GM23338 (cell line): Measurements from ENCODE around the gene IL12RB1. TPM values are rescaled to one million over a fixed set of nuclear protein-coding genes. Genes with fewer than 3 reads are reported as not detected.

Source experiments
- ATAC-seq: fragments of 200-7000 bp; cut with Tn5 transposase; 3 replicates; pipeline ENCODE4 v1.9.1; 2020
- DNase-seq: peaks from one replicate; pipeline ENCODE4 v3.0.0-alpha.2; 2015; ENCODE audit warnings: low spot score
- H2AFZ ChIP-seq: fragments of 200-600 bp; sonication (generic); 2 replicates; pipeline ENCODE4 v1.8.0; 2016; ENCODE audit warnings: antibody characterized with exemption, mild to moderate bottlenecking, moderate library complexity
- H3F3A ChIP-seq: fragments of 200-600 bp; sonication (generic); replicated peaks from 2 replicates; pipeline ENCODE4 v1.8.0; 2017; ENCODE audit warnings: antibody characterized with exemption, mixed run types, low read depth
- H3K27ac ChIP-seq: fragments of 200-600 bp; sonication (generic); 2 replicates; pipeline ENCODE4 v1.6.1; 2016; ENCODE audit warnings: low read depth
- H3K27me3 ChIP-seq: fragments of 200-600 bp; sonication (generic); 2 replicates; pipeline ENCODE4 v1.8.0; 2016; ENCODE audit warnings: mild to moderate bottlenecking, mixed run types, moderate library complexity; ENCODE audit not compliant: insufficient read depth
- H3K36me3 ChIP-seq: fragments of 200-600 bp; sonication (generic); 2 replicates; pipeline ENCODE4 v1.8.0; 2016; ENCODE audit warnings: mild to moderate bottlenecking; ENCODE audit not compliant: insufficient read depth
- H3K4me1 ChIP-seq: fragments of 200-600 bp; sonication (generic); 2 replicates; pipeline ENCODE4 v1.8.0; 2016; ENCODE audit warnings: mild to moderate bottlenecking, moderate library complexity; ENCODE audit not compliant: insufficient read depth
- H3K4me2 ChIP-seq: fragments of 200-600 bp; sonication (generic); 2 replicates; pipeline ENCODE4 v1.7.1; 2017; ENCODE audit warnings: mixed run types
- H3K4me3 ChIP-seq: fragments of 200-600 bp; sonication (generic); 2 replicates; pipeline ENCODE4 v1.6.1; 2016; ENCODE audit warnings: mixed run types
- H3K79me2 ChIP-seq: fragments of 200-600 bp; sonication (generic); replicated peaks from 2 replicates; pipeline ENCODE4 v1.8.0; 2017; ENCODE audit warnings: mild to moderate bottlenecking; ENCODE audit not compliant: insufficient read depth
- H3K9me2 ChIP-seq: fragments of 200-600 bp; sonication (generic); 2 replicates; pipeline ENCODE4 v1.8.0; 2017; ENCODE audit not compliant: insufficient read depth
- H4K20me1 ChIP-seq: fragments of 200-600 bp; sonication (generic); replicated peaks from 2 replicates; pipeline ENCODE4 v1.8.0; 2017; ENCODE audit warnings: mild to moderate bottlenecking; ENCODE audit not compliant: insufficient read depth
- H3K27ac Mint-ChIP-seq: 2 replicates; pipeline ENCODE4 v1.8.0; 2020; ENCODE audit warnings: inconsistent platforms, mild to moderate bottlenecking, moderate library complexity, mixed read lengths
- H3K27me3 Mint-ChIP-seq: 3 replicates; pipeline ENCODE4 v1.8.0; 2022; ENCODE audit warnings: low read depth, mild to moderate bottlenecking, moderate library complexity, mixed read lengths, inconsistent platforms; ENCODE audit not compliant: insufficient read depth, poor library complexity
- H3K36me3 Mint-ChIP-seq: 3 replicates; pipeline ENCODE4 v1.8.0; 2021; ENCODE audit warnings: low read depth, mild to moderate bottlenecking, inconsistent platforms, moderate library complexity, mixed read lengths
- H3K4me1 Mint-ChIP-seq: 3 replicates; pipeline ENCODE4 v1.8.0; 2020; ENCODE audit warnings: mild to moderate bottlenecking, inconsistent platforms, mixed read lengths
- H3K4me3 Mint-ChIP-seq: 3 replicates; pipeline ENCODE4 v1.8.0; 2021; ENCODE audit warnings: moderate library complexity, mild to moderate bottlenecking, inconsistent platforms, mixed read lengths
- H3K9me3 Mint-ChIP-seq: 3 replicates; pipeline ENCODE4 v1.8.0; 2020; ENCODE audit warnings: moderate library complexity, mild to moderate bottlenecking, inconsistent platforms, mixed read lengths
- CREB1 ChIP-seq: fragments of 250-450 bp; sonication (Bioruptor Pico); IDR thresholded peaks from 2 replicates; pipeline ENCODE4 v1.5.0; 2020; ENCODE audit warnings: low read depth, mild to moderate bottlenecking, moderate library complexity
- EZH2 ChIP-seq: fragments of 200-600 bp; sonication (generic); IDR thresholded peaks from one replicate; pipeline ENCODE4 v1.8.0; 2017; ENCODE audit warnings: antibody characterized with exemption, mild to moderate bottlenecking, low read depth; ENCODE audit not compliant: unreplicated experiment
- EZH2phosphoT487 ChIP-seq: fragments of 200-600 bp; sonication (generic); IDR thresholded peaks from one replicate; pipeline ENCODE4 v1.8.1; 2018; ENCODE audit warnings: antibody characterized with exemption; ENCODE audit not compliant: unreplicated experiment
- JUNB ChIP-seq: IDR thresholded peaks from one replicate; pipeline ENCODE4 v1.6.1; 2016; ENCODE audit warnings: antibody characterized with exemption; ENCODE audit not compliant: unreplicated experiment
- POLR2AphosphoS5 ChIP-seq: IDR thresholded peaks from 2 replicates; pipeline ENCODE4 v1.6.1; 2016; ENCODE audit warnings: antibody characterized with exemption, low read depth
- ZNF114 ChIP-seq: fragments of 250-450 bp; sonication (Bioruptor Pico); IDR thresholded peaks from 2 replicates; pipeline ENCODE4 v1.5.0; 2020; ENCODE audit warnings: mild to moderate bottlenecking, moderate library complexity
- ZNF331 ChIP-seq: fragments of 250-450 bp; sonication (Bioruptor Pico); IDR thresholded peaks from 2 replicates; pipeline ENCODE4 v1.5.0; 2020; ENCODE audit warnings: low read depth, mild to moderate bottlenecking, moderate library complexity
- polyA plus RNA-seq: library from polyadenylated mRNA; unstranded; fragments of >200 nt; fragmentation: Nextera tagmentation; extraction: Ambion mirVana; gene quantifications from 2 replicates; pipeline ENCODE4 v1.2.1, GENCODE V29; 2016
- total RNA-seq: library from RNA; depleted of rRNA; stranded (reverse); fragments of >200 nt; shearing (Covaris generic); gene quantifications from 2 replicates; pipeline ENCODE4 v1.2.3, GENCODE V29; 2014
- TF ChIP-seq, protein P1 (sequence below): IDR thresholded peaks from one replicate; pipeline ENCODE4 v1.6.1; 2018; ENCODE audit warnings: antibody characterized with exemption; ENCODE audit not compliant: unreplicated experiment
- TF ChIP-seq, protein P2 (sequence below), 2 experiments: fragments of 200-600 bp in 1 of 2; sonication (generic) in 1 of 2; conservative IDR thresholded peaks; 2 replicates each; pipeline versions ENCODE4 v1.5.1 to v1.6.1; 2016 to 2017; ENCODE audit warnings: antibody characterized with exemption in 2 of 2, low read depth in 2 of 2, mild to moderate bottlenecking in 2 of 2, moderate library complexity in 1 of 2
- TF ChIP-seq, protein P3 (sequence below): fragments of 250-450 bp; sonication (Bioruptor Pico); IDR thresholded peaks from 2 replicates; pipeline ENCODE4 v1.5.0; 2020; ENCODE audit warnings: mild to moderate bottlenecking, moderate library complexity
- TF ChIP-seq, protein P4 (sequence below): IDR thresholded peaks from 2 replicates; pipeline ENCODE4 v1.6.1; 2016; ENCODE audit warnings: antibody characterized with exemption

Gene IL12RB1
- total and polyA plus RNA-seq, 2 experiments from 2014 or later, result not detected

DNA sequence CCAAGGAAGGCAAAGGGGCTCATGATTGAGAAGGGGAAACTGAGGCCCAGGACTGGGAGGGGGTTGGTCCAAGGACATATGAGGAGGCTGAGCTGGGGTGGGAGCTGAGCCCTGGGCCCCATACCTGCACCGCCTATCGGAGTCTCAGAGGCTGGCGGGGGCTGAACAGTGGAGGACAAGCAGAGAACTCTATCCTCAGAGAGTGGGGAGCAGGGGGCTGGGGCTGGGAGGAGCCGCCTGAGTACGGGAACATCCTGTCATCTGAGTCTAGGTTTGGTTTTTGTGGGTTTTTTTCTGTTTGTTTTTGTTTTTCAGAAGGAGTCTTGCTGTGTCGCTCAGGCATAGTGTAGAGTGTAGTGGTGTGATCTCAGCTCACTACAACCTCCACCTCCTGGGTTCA lies 72.5 kb downstream of the IL12RB1 start (continued):
- TF ChIP-seq EZH2phosphoT487 (no peak), POLR2AphosphoS5 (no peak), EZH2 (no peak), ZNF331 (CRISPR knock-in tag) (no peak), CREB1 (CRISPR knock-in tag) (no peak), JUNB (no peak)
- TF ChIP-seq, protein P1, sequence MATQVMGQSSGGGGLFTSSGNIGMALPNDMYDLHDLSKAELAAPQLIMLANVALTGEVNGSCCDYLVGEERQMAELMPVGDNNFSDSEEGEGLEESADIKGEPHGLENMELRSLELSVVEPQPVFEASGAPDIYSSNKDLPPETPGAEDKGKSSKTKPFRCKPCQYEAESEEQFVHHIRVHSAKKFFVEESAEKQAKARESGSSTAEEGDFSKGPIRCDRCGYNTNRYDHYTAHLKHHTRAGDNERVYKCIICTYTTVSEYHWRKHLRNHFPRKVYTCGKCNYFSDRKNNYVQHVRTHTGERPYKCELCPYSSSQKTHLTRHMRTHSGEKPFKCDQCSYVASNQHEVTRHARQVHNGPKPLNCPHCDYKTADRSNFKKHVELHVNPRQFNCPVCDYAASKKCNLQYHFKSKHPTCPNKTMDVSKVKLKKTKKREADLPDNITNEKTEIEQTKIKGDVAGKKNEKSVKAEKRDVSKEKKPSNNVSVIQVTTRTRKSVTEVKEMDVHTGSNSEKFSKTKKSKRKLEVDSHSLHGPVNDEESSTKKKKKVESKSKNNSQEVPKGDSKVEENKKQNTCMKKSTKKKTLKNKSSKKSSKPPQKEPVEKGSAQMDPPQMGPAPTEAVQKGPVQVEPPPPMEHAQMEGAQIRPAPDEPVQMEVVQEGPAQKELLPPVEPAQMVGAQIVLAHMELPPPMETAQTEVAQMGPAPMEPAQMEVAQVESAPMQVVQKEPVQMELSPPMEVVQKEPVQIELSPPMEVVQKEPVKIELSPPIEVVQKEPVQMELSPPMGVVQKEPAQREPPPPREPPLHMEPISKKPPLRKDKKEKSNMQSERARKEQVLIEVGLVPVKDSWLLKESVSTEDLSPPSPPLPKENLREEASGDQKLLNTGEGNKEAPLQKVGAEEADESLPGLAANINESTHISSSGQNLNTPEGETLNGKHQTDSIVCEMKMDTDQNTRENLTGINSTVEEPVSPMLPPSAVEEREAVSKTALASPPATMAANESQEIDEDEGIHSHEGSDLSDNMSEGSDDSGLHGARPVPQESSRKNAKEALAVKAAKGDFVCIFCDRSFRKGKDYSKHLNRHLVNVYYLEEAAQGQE, result no peak
- TF ChIP-seq, protein P2, sequence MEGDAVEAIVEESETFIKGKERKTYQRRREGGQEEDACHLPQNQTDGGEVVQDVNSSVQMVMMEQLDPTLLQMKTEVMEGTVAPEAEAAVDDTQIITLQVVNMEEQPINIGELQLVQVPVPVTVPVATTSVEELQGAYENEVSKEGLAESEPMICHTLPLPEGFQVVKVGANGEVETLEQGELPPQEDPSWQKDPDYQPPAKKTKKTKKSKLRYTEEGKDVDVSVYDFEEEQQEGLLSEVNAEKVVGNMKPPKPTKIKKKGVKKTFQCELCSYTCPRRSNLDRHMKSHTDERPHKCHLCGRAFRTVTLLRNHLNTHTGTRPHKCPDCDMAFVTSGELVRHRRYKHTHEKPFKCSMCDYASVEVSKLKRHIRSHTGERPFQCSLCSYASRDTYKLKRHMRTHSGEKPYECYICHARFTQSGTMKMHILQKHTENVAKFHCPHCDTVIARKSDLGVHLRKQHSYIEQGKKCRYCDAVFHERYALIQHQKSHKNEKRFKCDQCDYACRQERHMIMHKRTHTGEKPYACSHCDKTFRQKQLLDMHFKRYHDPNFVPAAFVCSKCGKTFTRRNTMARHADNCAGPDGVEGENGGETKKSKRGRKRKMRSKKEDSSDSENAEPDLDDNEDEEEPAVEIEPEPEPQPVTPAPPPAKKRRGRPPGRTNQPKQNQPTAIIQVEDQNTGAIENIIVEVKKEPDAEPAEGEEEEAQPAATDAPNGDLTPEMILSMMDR (conservative IDR thresholded peaks at IDR 0.05; ENCODE audit: low read depth in 2 of 2), result no peak

DNA sequence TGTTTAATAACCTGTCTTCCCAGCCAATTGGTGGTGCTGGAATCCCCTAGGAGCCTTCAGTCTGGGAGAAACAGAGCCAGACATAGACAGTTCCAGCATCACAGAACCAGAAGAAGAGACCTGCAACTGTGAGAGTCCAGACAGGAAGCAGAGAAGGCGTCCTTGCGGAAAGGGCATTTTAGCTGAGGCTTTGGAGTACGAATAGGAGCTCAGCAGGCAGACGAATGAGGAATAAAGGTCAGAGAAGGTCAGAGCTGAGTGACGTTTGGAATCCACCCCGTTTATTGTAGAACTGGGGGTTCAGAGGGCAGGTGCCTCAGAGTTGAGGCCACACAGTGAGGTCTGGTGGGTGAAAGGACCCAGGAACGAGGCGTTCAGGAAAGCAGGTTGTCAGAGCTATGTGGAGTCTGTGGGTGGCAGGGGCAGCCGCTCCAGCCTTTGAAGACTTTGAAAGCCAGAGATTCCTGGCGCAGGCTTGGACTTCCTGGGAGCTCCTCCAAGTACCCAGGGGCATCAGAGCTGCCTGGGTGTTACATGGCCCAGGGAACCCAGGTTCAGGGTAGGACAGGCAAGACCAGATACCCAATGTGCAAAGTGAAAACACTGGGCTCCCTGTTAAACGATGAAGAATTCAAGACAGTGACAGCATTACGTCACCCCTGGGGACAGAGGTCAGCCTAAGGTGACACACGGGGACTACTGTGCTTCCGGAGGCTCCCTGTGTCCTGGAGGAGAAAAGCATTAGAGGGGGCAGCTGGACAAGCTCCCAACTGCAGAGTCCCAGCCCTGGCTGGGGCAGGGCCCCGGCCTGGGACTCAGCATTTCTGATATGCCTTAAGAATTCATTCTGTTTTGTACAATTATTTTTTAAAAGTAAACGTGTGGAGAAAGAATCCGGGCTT lies 73.3 kb downstream of the IL12RB1 start:
- Histone ChIP-seq H3K4me3 (no peak overlapping the region), H3F3A (no peaks in the 10 kb centered on the region), H4K20me1 (no peaks in the 10 kb centered on the region), H2AFZ (no peak overlapping the region), H3K9me2 (no peaks in the 10 kb centered on the region), H3K27ac (no peak overlapping the region), H3K27me3 (no peaks in the 10 kb centered on the region), H3K79me2 (no peaks in the 10 kb centered on the region), H3K4me2 (no peak overlapping the region), H3K36me3 (no peaks in the 10 kb centered on the region), H3K4me1 (no peaks in the 10 kb centered on the region)
- Mint-ChIP-seq H3K9me3 (no peaks in the 10 kb centered on the region), H3K27ac (no peak overlapping the region), H3K27me3 (peaks cover 7% of the 10 kb centered on the region), H3K36me3 (no peaks in the 10 kb centered on the region; the same call in 2 of the 3 replicates), H3K4me1 (no peaks in the 10 kb centered on the region; the same call in 2 of the 3 replicates), H3K4me3 (no peak overlapping the region)
- TF ChIP-seq JUNB, result no peak
- TF ChIP-seq ZNF114, result no peak
- TF ChIP-seq POLR2AphosphoS5, result no peak
- TF ChIP-seq, protein P3, sequence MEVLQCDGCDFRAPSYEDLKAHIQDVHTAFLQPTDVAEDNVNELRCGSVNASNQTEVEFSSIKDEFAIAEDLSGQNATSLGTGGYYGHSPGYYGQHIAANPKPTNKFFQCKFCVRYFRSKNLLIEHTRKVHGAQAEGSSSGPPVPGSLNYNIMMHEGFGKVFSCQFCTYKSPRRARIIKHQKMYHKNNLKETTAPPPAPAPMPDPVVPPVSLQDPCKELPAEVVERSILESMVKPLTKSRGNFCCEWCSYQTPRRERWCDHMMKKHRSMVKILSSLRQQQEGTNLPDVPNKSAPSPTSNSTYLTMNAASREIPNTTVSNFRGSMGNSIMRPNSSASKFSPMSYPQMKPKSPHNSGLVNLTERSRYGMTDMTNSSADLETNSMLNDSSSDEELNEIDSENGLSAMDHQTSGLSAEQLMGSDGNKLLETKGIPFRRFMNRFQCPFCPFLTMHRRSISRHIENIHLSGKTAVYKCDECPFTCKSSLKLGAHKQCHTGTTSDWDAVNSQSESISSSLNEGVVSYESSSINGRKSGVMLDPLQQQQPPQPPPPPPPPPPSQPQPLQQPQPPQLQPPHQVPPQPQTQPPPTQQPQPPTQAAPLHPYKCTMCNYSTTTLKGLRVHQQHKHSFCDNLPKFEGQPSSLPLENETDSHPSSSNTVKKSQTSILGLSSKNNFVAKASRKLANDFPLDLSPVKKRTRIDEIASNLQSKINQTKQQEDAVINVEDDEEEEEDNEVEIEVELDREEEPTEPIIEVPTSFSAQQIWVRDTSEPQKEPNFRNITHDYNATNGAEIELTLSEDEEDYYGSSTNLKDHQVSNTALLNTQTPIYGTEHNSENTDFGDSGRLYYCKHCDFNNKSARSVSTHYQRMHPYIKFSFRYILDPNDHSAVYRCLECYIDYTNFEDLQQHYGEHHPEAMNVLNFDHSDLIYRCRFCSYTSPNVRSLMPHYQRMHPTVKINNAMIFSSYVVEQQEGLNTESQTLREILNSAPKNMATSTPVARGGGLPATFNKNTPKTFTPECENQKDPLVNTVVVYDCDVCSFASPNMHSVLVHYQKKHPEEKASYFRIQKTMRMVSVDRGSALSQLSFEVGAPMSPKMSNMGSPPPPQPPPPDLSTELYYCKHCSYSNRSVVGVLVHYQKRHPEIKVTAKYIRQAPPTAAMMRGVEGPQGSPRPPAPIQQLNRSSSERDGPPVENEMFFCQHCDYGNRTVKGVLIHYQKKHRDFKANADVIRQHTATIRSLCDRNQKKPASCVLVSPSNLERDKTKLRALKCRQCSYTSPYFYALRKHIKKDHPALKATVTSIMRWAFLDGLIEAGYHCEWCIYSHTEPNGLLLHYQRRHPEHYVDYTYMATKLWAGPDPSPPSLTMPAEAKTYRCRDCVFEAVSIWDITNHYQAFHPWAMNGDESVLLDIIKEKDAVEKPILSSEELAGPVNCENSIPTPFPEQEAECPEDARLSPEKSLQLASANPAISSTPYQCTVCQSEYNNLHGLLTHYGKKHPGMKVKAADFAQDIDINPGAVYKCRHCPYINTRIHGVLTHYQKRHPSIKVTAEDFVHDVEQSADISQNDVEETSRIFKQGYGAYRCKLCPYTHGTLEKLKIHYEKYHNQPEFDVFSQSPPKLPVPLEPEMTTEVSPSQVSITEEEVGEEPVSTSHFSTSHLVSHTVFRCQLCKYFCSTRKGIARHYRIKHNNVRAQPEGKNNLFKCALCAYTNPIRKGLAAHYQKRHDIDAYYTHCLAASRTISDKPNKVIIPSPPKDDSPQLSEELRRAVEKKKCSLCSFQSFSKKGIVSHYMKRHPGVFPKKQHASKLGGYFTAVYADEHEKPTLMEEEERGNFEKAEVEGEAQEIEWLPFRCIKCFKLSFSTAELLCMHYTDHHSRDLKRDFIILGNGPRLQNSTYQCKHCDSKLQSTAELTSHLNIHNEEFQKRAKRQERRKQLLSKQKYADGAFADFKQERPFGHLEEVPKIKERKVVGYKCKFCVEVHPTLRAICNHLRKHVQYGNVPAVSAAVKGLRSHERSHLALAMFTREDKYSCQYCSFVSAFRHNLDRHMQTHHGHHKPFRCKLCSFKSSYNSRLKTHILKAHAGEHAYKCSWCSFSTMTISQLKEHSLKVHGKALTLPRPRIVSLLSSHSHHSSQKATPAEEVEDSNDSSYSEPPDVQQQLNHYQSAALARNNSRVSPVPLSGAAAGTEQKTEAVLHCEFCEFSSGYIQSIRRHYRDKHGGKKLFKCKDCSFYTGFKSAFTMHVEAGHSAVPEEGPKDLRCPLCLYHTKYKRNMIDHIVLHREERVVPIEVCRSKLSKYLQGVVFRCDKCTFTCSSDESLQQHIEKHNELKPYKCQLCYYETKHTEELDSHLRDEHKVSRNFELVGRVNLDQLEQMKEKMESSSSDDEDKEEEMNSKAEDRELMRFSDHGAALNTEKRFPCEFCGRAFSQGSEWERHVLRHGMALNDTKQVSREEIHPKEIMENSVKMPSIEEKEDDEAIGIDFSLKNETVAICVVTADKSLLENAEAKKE (CRISPR knock-in tag), result no peak
- no peak for TF ChIP-seq EZH2phosphoT487
- TF ChIP-seq, protein P4, sequence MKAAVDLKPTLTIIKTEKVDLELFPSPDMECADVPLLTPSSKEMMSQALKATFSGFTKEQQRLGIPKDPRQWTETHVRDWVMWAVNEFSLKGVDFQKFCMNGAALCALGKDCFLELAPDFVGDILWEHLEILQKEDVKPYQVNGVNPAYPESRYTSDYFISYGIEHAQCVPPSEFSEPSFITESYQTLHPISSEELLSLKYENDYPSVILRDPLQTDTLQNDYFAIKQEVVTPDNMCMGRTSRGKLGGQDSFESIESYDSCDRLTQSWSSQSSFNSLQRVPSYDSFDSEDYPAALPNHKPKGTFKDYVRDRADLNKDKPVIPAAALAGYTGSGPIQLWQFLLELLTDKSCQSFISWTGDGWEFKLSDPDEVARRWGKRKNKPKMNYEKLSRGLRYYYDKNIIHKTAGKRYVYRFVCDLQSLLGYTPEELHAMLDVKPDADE, result no peak
- TF ChIP-seq EZH2, result no peak
- ATAC-seq (no peak), DNase-seq (no peak)
